Measurements from ENCODE around the gene RPS16.
"Not testable (repeated sequence)": the region's sequence is repeated elsewhere in the genome, so short reads cannot be mapped to it uniquely, and the experiment has no call there.

The RPS16 gene

DNA sequence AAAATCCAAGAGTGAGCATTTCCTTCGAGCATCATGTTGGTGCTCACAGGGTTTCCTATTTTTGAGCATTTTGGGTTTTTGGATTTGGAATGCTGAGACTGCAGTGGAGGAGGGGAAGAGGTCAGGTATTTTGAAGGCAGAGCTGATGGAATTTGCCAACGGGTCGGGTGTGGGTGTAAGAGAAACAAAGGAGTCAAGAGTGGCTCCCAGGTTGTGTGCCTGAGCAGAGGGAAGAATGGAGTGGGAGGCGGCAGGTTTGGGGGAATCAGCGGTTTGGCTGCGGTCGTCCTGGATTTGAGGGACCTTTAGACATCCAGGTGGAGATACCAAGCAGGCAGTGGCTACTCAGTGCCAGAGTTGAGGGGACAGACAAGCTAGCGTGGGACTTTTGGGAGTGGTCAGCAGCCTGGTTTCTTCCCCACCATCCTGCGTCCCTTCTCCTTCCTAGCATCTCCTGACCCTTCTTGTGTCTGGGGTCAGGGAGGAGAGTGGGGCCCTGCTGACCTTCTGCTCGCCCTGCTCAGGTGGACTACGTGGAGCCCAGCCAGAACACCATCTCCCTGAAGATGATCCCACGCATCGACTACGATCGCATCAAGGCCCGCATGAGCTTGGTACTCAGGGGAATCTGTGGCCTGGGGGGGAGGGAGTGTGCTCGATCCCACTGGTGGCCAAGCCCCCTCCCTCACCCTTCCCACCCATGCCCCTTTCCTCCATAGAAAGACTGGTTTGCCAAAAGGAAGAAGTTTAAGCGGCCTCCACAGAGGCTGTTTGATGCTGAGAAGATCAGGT, 30.4 kb upstream of the RPS16 start:
- no peak overlapping the region for H3K27ac ChIP-seq
- H3K36me3 ChIP-seq (ENCODE audit: insufficient read depth), result no peaks in the 10 kb centered on the region
- no peaks in the 10 kb centered on the region for H3K4me1 ChIP-seq (ENCODE audit: low read depth, poor library complexity, severe bottlenecking)
- H3K4me2 ChIP-seq, result no peak overlapping the region
- TF ChIP-seq, protein P1, sequence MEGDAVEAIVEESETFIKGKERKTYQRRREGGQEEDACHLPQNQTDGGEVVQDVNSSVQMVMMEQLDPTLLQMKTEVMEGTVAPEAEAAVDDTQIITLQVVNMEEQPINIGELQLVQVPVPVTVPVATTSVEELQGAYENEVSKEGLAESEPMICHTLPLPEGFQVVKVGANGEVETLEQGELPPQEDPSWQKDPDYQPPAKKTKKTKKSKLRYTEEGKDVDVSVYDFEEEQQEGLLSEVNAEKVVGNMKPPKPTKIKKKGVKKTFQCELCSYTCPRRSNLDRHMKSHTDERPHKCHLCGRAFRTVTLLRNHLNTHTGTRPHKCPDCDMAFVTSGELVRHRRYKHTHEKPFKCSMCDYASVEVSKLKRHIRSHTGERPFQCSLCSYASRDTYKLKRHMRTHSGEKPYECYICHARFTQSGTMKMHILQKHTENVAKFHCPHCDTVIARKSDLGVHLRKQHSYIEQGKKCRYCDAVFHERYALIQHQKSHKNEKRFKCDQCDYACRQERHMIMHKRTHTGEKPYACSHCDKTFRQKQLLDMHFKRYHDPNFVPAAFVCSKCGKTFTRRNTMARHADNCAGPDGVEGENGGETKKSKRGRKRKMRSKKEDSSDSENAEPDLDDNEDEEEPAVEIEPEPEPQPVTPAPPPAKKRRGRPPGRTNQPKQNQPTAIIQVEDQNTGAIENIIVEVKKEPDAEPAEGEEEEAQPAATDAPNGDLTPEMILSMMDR (conservative IDR thresholded peaks at IDR 0.05; ENCODE audit: low read depth, low read length), result no peak
- no peak overlapping the region for H3K9ac ChIP-seq
- H4K20me1 ChIP-seq (ENCODE audit: insufficient read depth), result no peaks in the 10 kb centered on the region
- H3K27me3 ChIP-seq (ENCODE audit: insufficient read depth, low read depth), result no peaks in the 10 kb centered on the region
- H2AFZ ChIP-seq (ENCODE audit: low read depth), result no peak overlapping the region
- no peaks in the 10 kb centered on the region for H3K79me2 ChIP-seq (ENCODE audit: insufficient read depth, low read depth)
- no peak overlapping the region for H3K4me3 ChIP-seq (IDR thresholded peaks at IDR 0.05; ENCODE audit: insufficient read depth, low read depth, low read length)

DNA sequence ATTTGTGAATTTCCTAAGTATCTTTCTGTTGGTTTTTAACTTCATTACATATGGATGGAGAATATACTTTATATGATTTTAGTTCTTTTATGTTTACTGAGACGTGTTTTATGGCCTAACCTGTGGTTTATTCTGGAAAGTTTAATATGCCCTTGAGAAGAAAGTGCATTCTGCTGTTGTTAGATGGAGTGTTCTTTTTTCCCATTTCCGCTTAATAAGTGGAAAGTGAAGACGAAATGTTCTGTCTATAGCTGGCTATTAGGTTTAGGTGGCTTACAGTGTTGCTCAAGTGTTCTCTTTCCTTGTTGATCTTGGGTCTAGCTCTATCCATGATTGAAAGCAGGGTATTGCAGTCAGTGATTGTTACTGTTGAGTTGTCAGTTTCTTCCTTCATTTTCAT, 27.7 kb upstream of the RPS16 start:
- H3K4me2 ChIP-seq, result no peak overlapping the region
- H3K4me1 ChIP-seq (ENCODE audit: low read depth, poor library complexity, severe bottlenecking), result no peaks in the 10 kb centered on the region
- no peak overlapping the region for H3K27ac ChIP-seq
- H4K20me1 ChIP-seq (ENCODE audit: insufficient read depth), result no peaks in the 10 kb centered on the region
- peaks cover 6% of the 10 kb centered on the region; the same call in 1 of the 2 replicates for H3K36me3 ChIP-seq (ENCODE audit: insufficient read depth)
- H2AFZ ChIP-seq (ENCODE audit: low read depth), result no peak overlapping the region
- no peak overlapping the region for H3K4me3 ChIP-seq (IDR thresholded peaks at IDR 0.05; ENCODE audit: insufficient read depth, low read depth, low read length)
- H3K79me2 ChIP-seq (ENCODE audit: insufficient read depth, low read depth), result no peaks in the 10 kb centered on the region
- TF ChIP-seq, protein P1 (conservative IDR thresholded peaks at IDR 0.05; ENCODE audit: low read depth, low read length), result no peak
- no peaks in the 10 kb centered on the region for H3K27me3 ChIP-seq (ENCODE audit: insufficient read depth, low read depth)
- H3K9ac ChIP-seq, result no peak overlapping the region

DNA sequence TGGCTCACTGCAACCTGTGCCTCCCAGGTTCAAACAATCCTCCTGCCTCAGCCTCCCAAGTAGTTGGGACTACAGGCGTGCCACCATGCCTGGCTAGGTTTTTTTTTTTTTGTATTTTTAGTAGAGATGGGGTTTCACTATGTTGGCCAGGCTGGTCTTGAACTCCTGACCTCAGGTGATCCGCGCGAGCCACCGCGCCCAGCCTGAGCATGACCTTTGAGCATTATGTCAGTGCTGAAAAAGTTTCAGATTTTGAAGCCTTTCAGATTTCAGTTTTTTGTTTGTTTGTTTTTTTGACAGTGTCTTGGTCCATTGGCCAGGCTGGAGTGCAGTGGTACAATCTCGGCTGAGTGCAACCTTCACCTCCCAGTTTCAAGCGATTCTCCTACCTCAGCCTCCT, 15.5 kb upstream of the RPS16 start:
- not testable (repeated sequence) for H3K4me3 ChIP-seq (IDR thresholded peaks at IDR 0.05; ENCODE audit: insufficient read depth, low read depth, low read length); H4K20me1 ChIP-seq (ENCODE audit: insufficient read depth); H2AFZ ChIP-seq (ENCODE audit: low read depth); H3K9ac ChIP-seq; H3K27ac ChIP-seq; H3K4me2 ChIP-seq; H3K36me3 ChIP-seq (ENCODE audit: insufficient read depth); H3K27me3 ChIP-seq (ENCODE audit: insufficient read depth, low read depth)
- H3K79me2 ChIP-seq (ENCODE audit: insufficient read depth, low read depth), result peaks cover 71% of the 10 kb centered on the region
- peaks cover 30% of the 10 kb centered on the region for H3K4me1 ChIP-seq (ENCODE audit: low read depth, poor library complexity, severe bottlenecking)

DNA sequence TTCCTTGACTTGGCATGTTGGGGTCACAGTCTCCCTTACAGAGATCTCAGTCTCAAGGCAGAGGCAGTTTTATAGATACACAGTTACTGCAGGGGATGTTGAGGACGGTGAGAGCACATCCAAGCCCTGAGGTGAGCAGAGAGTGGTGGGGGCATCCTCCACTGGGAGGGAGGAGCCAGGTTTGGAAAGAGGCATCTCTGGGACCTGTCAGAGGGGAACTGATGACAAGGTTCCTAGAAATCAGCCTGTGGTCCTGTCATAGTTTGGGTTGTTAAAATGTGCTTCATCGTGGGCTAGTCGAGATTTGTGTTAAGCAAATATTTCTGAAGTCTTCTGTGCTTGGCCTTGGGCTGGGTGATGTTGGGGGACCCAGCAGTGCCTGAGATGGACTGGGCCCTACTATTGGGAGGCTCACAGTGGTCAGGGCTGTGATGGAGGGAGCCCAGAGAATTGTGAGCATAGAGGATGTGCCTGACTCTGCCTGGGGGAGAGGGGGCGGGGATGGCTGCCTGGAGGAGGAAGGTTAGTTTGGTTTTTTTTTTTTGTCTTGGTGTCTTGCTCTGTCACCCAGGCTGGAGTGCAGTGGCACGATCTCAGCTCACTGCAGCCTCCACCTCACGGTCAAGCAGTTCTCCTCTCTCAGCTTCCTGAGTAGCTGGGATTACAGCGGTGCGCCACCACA, 13.5 kb upstream of the RPS16 start:
- Histone ChIP-seq H3K27ac (no peak overlapping the region), H3K9ac (no peak overlapping the region), H3K27me3 (ENCODE audit: insufficient read depth, low read depth) (no peaks in the 10 kb centered on the region), H3K4me3 (IDR thresholded peaks at IDR 0.05; ENCODE audit: insufficient read depth, low read depth, low read length) (no peak overlapping the region), H3K4me1 (ENCODE audit: low read depth, poor library complexity, severe bottlenecking) (peaks cover 32% of the 10 kb centered on the region), H2AFZ (ENCODE audit: low read depth) (no peak overlapping the region), H3K4me2 (no peak overlapping the region; the same call in 1 of the 2 replicates), H4K20me1 (ENCODE audit: insufficient read depth) (no peaks in the 10 kb centered on the region; the same call in none of the 2 replicates), H3K36me3 (ENCODE audit: insufficient read depth) (peaks cover 4% of the 10 kb centered on the region; the same call in 1 of the 2 replicates), H3K79me2 (ENCODE audit: insufficient read depth, low read depth) (peaks cover 78% of the 10 kb centered on the region)
- TF ChIP-seq, protein P1 (conservative IDR thresholded peaks at IDR 0.05; ENCODE audit: low read depth, low read length), result no peak
